ENCODE results near the gene MKS1.

Gene MKS1

DNA sequence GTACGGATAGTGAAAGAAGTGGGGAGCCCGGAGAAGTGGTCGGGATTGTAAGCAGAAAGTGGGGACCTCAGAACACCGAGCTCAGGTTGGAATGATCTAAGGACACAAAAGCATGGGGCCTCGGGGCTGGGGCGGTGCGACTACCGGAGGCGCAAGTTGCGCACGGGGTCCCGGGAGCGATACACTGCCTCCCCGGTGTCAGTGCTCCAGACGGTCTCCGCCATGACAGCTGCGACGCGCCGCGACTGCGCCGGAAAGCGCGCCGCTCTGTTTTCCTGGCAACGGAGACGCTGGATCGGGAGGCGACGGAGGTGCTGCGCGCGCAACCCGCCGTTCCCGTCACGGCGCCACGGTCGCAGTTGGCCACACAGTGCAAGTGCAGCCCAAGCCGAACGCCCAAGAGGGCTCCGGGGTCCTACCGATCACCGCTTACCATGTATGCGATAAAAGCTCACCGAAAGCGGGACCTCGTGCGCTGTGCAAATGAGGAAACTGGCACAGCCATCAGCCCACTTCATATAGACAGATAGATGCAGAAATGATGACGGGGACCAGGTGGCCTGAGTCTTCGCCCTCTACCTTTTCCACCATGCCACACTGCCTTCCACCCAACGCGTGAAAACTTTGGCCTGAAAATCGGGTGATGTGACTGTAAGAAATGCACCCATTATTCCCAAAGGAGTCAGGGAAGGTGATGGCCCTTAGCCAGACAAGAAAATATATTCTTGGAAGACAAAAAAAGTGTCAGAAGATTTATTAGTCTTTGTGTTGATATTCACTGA, at the start of gene MKS1:
Gene MKS1 (minus strand): TSS at position 249 of the 782 bp plus-strand sequence. CDS start 25 bp downstream, at position 224.
- peak; percentile 90 for DNase-seq

DNA sequence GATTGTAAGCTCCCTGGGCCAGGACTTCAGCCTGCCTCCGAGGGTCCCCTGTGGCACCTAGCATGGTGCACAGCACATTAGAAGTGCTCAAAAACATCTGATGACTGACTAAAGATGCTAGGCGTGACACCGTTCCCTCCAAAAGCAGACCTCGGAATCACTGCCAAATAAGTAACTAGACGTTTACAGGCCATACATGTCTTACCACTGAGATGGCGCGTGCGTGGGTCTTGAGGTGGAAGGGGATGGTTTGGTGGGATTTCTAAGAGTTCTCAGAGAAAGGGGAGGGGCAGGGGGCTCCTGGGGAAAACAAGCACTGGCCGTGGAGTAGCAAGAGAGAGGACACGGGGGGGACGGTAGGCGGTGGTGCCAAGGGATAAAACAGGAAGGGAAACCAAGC, 49.3 kb upstream of the MKS1 start:
- DNase-seq = no peak

DNA sequence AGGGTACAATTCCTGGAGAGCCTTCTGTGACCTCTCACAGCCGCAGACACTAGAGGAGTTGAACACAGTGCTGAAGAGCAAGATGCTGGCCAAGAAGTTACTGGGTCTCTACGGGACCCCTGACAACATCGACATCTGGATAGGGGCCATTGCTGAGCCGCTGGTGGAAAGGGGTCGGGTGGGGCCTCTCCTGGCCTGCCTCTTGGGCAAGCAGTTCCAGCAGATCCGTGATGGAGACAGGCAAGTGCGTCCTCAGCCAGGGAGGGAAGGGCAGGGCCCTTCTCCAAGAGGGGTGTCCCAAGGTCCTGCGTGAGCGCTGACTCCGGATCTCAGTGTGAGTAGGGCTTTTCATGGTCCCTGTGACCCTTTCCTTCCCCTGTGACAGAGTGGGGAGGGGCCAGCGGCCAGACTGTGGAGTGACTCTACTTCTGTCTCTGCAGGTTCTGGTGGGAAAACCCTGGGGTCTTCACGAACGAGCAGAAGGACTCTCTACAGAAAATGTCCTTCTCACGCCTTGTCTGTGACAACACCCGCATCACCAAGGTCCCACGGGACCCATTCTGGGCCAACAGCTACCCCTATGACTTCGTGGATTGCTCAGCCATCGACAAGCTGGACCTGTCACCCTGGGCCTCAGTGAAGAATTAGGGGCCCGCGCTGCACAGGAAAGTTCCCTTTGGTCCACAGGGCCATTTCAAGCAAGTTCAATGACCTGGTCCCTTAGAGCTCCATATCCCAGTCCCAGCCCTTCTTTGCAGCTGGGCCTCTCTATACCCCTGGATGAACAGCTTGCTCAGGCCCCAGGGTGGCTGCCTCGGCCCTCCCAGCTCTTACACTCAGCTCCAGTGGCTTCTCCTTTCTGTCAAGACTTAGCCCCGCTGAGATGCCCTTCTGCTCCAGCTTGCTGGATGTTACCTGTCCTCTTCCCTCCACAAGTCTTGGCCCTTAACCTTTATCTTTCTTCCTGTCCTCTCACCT, 48.6 kb upstream of the MKS1 start:
- DNase-seq = no peak

DNA sequence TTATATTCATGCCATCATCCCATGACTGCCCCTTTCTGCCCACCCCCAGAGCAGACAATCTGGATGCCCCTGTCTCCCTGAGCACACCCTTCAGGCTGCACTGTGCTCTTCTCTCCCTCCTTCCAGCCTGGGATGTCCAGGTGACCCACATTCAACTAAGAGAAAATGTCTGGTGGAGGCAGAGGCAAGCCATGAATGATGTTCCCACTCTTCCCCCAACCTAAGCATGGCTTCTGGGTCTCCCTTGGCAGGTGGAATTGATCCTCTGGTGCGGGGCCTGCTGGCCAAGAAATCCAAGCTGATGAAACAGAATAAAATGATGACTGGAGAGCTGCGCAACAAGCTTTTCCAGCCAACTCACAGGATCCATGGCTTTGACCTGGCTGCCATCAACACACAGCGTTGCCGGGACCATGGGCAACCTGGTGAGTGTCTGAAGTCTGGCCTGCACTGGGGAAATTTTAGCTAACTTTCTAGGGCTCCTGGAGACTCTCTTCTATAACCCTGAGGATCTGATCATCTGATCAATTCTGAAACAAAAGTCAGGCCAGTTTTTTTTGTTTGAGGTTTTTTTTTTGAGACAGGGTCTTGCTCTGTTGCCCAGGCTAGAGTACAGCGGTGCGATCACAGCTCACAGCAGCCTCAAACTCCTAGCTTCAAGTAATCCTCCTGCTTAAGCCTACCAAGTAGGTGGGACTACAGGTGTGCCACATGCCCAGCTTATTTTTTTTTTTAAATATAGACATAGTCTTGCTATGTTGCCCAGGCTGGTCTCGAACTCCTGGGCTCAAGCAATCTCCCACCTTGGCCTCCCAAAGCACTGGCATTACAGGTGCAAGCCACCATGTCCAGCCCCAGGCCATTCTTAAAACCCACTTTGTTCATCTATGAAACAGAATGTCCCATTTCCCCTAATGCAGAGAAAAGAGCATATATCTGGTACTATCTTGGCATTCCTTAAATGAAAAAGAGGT, 47.1 kb upstream of the MKS1 start:
- DNase-seq = no peak

DNA sequence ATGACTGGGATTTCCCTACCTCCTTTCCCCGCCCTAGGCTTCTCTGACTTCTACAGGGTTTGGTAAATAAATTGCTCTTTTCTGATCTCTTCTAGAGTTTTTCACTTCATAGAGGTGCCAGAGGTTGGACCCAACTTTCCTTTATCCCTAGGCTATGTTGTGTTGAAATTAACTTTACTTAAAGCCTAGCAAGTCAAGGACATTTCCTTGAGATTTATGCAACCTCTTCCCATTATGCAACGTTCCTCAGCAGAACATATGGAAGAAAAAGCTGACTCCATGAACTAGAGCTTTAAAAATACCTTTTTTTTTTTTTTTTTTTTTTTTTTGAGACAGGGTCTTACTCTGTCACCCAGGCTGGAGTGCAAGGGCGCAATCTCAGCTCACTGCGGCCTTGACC, 46.2 kb upstream of the MKS1 start:
- DNase-seq = no peak

DNA sequence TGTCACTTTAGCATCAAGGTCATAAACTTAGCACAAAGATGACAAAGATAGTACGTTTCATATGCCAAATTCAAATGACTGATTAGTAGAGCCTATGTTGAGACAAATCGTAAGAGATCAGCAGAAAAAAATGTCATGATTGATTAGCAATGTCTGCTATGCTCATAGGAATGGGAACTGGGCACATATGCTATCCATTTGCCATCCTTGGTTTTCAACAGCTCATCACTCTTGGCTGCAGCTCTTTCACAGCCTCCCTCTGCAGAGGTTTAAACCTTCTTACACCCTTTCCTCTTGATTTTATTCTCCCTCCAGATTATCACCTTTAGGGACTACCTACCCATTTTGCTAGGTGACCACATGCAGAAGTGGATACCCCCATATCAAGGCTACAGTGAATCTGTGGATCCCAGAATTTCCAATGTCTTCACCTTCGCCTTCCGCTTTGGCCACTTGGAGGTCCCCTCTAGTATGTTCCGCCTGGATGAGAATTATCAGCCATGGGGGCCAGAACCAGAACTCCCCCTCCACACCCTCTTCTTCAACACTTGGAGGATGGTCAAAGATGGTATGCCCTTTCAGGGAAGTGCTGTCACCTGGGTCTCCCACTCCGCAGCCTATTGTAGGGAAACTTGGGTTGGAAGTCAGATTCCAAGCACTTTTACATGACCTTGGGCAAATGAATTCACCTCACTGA, 45.5 kb upstream of the MKS1 start:
- no peak for DNase-seq

DNA sequence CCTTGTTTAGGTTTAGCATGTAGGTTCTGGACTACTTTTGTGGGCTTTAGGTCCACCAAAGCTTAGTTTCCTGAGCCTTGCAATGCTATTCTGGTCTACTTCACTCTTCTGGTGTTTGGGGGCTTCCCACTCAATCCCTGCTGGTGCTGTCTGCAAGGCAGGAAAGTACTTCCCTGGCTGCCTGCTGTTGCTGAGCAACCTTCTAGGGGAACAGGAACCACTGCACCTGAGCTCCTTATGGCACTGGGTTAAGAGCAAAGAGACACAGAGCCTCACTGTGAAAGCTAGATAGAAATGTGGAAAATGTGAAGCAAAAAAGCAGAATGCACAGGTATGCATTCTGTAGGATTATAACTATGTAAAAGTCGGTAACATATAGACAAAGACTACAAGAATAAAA, 44.7 kb upstream of the MKS1 start:
- DNase-seq = no peak

DNA sequence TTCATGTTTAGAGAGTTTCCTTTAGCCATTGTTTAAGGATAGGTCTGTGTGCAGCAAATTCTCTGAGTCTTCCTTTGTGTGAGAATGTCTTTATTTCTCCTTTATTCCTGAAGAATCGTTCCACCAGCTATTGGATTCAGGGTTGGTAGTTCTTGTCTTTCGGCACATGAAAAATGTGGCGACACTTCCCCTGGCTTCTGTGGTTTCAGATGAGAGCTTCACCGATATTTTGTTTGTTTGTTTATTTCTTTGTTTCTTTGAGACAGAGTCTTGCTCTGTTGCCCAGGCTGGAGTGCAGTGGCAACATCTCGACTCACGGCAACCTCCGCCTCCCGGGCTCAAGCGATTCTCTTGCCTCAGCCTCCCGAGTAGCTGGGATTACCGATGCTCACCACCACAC, 43.1 kb upstream of the MKS1 start:
- DNase-seq = no peak

DNA sequence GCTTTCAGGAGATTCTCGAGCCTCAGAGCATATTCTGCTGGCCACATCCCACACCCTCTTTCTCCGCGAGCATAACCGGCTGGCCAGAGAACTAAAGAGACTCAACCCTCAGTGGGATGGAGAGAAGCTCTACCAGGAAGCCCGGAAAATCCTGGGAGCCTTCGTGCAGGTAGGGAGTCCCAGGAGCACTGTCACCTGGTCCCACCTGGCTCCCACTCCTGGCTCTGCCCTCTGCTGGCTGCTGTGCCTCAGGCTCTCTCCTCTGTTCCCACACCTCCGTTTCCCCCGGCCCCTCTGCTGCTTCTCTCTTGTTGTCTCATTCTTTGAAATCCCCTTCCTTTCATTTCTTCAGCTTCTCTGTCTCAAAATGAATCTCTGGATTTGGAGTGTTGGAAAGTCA, 35.7 kb upstream of the MKS1 start:
- no peak for DNase-seq

DNA sequence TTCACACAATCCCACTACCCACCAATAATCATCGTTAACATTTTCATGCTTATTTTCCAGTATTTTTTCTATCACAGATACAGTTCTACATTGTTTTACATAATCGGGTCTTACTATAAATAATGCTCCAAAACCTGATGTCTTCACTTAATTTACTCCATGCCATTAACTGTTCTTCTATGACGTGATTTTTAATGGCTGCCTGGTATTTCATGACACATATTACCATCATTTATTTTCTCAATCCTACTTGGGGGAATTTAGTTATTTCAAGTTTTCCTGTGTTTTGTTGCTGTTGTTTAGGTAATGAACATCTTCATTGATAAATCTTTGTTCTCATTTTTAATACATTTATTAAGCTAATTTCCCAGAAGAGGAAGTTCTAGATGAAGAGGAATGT, 34.0 kb upstream of the MKS1 start:
- DNase-seq = no peak

DNA sequence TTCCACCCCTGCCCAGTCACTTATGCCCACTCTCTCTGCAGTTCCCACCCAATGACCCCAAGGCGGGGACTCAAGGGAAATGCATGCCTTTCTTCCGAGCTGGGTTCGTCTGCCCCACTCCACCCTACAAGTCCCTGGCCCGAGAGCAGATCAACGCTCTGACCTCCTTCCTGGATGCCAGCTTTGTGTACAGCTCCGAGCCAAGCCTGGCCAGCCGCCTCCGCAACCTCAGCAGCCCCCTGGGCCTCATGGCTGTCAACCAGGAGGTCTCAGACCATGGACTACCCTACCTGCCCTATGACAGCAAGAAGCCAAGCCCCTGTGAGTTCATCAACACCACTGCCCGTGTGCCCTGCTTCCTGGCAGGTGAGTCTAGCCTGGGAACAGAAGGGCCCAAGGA, 33.1 kb upstream of the MKS1 start:
- DNase-seq = no peak

DNA sequence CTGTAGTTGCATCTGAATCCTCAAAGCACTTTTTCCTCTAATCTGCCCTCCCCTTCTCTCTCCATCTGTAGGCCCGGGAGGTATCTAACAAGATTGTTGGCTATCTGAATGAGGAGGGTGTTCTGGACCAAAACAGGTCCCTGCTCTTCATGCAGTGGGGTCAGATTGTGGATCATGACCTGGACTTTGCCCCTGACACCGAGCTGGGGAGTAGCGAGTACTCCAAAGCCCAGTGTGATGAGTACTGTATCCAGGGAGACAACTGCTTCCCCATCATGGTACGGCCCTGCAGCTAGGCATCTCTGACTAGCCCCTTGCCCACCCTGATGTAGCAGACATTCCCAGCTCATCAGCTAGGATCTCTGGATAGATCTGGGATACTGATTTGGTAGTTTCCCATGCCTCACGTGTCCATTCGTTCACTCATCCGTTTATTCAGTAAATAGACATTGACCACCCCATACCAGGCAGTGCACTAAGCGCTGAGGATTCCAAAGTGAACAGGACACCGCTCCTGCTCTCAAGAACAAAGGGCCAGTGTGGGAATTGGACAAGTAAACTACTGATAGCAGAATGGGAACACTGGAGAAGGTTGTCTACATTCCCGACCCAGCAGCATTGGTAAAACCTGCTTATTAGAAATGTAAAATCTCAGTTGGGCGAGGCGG, 31.4 kb upstream of the MKS1 start:
- no peak for DNase-seq

DNA sequence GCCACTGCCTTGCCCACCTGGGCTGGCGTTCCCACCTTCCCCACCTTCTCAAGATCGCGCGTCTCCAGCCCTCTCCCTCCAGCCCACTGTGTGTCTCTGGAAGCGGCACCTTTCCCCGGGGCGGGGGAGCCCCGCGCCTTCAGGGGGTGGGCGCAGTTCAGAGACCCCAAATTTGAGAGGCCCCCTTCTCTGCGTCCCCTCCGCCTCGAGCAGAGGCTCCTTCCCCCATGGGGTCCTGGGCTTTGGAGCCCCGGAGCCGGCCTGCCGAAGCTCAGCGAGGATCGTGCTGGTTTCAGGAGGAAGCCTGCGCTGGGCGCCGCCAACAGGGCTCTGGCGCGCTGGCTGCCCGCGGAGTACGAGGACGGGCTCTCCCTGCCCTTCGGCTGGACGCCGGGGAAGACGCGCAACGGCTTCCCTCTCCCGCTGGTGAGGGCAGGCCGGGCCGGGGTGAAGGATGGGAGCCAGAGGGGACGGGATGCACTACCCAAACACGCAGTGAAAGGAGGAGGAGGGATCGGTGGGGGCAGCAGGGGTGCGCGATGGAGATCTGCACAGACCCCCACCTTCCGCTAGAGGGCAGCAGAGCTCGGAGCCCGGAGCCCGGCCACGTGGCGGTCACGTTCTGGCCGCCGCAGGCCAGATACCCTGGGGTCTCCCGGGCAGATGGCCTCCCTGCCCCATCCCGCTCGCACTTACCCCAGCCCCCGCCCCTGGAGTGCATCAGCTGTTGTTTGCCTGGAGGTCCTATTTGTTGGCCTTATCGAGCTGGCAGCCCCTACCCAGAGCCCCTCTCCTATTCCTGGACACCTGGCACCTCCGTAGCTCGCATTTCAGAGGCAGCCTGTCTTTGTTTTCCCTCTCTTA, 30.4 kb upstream of the MKS1 start:
- peak; percentile 31 for DNase-seq

DNA sequence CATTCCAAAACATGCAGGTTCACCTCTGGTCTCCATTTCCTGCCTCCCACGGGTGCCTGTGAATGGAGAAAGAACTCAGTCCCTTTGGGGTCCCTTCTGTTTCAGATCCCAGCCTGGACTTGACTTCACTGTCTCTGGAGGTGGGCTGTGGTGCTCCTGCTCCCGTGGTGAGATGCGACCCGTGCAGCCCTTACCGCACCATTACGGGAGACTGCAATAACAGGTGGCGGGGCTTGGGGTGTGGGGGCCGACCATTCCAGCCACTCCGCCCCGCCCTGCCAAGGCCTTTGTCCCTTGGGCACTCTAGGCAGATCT, 29.9 kb upstream of the MKS1 start:
- DNase-seq = no peak

DNA sequence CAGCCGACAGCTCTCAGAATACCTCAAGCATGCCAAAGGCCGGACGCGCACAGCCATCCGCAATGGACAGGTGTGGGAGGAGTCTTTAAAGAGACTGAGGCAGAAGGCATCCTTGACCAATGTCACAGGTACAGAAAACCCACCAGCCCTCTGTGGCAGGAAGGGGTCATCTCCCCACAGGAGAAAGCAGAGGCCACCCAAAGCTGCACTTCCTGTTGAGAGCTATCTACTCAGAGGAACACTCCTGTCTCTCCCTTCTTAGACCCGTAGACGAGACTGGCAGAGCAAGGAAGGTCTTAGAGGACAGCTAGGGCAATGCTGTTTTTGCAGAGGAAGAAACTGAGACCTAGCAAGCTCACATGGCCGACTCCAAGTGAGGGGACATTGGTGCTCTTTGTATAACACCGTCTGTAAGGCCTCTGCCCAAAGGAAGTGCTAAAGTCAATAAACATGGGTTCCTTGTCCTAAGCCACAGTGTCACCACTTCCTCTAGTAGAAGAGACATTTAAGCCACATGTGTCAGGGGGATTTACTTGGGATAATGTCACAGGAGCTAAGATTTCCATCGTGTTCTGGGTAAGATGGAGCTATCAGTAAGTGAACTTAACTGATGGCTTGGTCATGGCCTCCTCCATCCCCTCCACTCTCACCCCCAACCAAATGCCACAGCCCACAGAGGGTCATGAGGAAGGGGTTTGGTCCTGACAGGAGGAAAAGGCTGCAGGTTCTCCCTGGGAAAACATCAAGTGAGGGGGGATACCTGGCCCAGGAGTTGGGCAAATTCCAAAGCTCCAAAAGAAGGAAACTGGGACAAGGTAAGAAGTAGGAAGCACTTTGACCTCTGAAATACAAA, 28.7 kb upstream of the MKS1 start:
- no peak for DNase-seq

DNA sequence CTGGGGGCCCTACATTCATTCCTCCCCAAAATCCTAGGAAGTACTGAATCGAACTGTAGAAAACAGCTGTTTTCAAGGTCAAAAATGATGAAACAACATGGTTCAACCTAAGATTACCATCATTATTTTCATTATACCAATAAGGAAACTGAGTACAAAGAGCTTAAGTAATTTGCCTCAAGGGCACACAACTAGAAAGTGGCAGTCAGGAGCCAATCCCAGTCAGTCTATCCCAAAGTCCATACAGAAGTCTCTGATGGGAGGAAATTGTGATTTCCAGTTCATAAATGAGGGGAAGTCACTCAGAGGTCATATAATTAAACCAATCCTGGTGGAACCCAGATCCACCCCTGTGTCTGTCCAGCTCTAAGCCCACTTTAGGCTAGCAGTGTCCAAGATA, 27.7 kb upstream of the MKS1 start:
- no peak for DNase-seq

DNA sequence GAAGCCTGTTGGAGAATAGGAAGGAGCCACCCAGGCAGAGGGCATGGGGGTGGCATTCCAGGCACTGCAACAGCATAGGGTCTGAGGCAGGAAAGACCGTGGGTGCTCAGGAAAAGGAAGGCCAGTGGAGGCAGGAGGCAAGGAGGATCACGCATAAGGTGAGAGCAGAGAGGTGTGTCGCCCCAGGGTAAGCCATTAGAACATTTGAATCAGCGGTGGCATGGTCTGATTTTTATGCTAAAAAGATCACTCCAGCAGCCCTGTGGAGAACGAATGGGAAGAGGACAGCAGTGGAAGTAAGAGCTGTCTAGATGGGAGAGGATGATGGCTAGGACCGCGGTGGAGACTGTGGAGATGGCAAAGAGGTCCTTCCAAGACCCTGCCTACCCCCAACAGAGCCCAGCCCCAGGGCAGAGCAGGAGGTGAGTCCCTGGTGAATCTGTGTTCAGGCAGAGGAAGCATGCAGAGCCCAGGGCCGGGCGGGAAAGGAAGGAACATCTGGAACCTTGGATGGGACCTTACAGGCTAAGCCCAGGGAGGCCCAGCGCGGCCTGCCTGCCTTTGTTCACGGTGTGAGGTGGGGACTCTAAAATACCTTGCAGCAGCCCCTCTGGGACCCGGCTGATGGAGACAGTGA, 27.2 kb upstream of the MKS1 start:
- DNase-seq = no peak

DNA sequence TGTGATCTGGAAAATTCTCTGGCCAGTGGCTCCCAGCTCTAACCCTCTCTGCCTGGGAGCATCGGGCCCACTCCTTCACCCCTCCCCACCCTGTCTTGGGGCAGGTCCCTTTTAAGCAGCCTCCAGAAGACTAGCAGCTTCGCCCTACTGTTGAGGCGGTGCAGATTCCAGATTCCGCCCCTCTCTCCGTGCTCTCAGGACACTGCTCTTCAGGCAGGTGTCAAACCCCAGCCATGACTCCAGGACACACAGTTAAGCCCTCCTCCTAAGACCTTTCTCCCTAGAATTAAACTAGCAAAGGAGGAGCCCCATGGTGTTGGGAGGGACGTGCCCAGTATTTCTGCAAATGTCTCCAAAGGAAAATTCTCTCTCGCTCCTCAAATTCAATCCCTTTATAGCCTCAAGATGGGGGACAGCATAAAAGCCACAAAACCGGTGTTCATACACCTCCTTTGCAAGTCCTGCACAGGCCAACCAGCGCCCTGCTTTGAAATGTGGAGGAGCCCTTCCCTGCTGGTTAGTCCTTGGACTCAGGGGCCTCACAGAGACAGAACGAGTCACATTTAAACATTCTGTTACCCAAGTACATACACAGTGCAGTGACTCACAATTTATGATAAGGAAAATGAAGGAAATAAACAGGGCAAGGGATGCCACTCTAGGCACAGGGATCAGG, 26.5 kb upstream of the MKS1 start:
- DNase-seq = no peak

DNA sequence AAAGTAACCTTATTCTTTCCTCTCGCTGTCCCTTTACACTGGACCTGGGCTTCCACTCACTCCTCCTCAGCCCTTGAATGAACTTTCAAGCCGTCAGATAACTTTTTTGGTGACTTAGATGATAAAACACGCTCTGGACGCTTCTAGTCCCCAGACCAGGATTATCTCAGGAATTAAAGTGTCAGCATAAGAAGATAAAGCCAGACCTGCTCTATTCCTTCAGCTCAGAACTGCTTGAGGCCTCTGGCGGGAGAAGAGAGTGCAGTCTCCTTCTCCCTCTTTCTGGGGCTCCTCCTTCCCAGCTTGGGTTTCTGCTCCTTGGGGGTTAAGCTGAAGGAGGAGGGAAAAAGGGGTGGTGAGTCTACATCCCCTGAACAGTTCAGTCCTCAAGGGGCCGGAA, 25.9 kb upstream of the MKS1 start:
- no peak for DNase-seq

Measured in NCI-H226 (cell line).